ENCODE results near the gene ARV1.

DNA sequence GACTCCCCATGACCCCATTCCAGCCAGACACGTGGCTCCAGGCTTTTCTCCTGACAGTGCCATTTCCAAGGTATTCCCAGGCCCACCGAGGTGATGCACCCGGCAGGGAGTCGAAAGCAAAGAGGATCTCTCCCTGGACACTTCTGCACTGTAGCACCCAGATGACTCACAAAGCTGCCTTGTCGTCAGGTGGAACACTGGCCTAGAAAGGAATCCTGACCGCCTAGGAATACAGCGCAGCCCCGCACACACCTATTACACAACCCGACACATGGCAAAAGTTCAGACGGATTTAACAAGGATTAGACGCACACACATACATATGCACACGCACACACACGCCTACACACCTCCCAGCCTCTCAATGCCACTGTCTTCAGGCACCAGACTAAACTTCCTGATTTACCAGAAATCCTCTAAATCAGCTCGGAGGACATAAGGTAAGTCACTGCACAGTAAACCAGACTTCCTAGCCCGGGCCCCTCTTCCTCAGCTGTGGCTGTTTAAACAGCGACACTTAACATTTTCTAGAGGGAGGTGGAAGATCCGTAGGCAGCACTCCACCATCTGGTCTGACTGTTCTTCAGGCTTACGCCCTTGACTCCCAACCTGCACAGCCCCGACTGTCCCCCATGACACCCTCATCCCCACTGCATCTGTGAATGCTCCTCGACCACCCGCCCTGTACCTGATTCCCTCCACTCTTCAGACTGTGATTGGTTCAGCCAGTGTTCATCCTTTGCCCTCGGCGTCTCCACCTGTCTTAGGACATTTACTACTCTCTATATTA lies 48.4 kb downstream of the ARV1 start:
- TF ChIP-seq, protein P1, sequence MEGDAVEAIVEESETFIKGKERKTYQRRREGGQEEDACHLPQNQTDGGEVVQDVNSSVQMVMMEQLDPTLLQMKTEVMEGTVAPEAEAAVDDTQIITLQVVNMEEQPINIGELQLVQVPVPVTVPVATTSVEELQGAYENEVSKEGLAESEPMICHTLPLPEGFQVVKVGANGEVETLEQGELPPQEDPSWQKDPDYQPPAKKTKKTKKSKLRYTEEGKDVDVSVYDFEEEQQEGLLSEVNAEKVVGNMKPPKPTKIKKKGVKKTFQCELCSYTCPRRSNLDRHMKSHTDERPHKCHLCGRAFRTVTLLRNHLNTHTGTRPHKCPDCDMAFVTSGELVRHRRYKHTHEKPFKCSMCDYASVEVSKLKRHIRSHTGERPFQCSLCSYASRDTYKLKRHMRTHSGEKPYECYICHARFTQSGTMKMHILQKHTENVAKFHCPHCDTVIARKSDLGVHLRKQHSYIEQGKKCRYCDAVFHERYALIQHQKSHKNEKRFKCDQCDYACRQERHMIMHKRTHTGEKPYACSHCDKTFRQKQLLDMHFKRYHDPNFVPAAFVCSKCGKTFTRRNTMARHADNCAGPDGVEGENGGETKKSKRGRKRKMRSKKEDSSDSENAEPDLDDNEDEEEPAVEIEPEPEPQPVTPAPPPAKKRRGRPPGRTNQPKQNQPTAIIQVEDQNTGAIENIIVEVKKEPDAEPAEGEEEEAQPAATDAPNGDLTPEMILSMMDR (conservative IDR thresholded peaks at IDR 0.05 in 1 of 2, IDR thresholded peaks at IDR 0.05 in 1 of 2; ENCODE audit: low read depth in 1 of 2, low read length in 2 of 2), result no peak
- TF ChIP-seq EZH2 (IDR thresholded peaks at IDR 0.05; ENCODE audit: low read length, missing control alignments), result no peak
